Fibroblast of peridontal ligament (primary cell): ENCODE results near the gene CAST.

Experiments used
- DNase-seq: peaks from one replicate; pipeline ENCODE4 v3.0.0-alpha.2; 2010; ENCODE audit errors: extremely low read depth

CAST gene

GRCh38 chr5:96745025-96745424, 82.8 kb downstream of the CAST start:
- no peak for DNase-seq

GRCh38 chr5:96745844-96746531, 83.8 kb downstream of the CAST start:
- DNase-seq: peak; percentile 70

DNA sequence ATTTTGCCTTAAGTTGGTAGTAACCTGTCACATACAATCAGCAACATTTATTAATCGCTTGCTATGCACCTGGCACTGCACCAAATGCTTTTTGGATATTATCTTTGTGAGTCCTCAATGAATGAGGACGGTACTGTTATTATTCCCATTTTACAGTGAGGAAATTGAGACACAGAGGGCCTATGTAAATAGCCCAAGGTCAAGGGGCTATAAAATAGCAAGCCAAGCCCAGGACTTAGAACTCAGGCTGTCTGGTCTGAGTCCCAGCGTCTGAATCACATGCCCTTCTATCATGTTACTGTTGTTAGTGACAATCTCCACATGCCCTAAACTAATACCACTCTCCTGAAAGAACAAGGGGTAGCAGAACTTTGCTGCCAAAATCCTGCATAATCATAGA, 85.5 kb downstream of the CAST start:
- DNase-seq: no peak

GRCh38 chr5:96750110-96750822, 88.1 kb downstream of the CAST start:
- DNase-seq: no peak

DNA sequence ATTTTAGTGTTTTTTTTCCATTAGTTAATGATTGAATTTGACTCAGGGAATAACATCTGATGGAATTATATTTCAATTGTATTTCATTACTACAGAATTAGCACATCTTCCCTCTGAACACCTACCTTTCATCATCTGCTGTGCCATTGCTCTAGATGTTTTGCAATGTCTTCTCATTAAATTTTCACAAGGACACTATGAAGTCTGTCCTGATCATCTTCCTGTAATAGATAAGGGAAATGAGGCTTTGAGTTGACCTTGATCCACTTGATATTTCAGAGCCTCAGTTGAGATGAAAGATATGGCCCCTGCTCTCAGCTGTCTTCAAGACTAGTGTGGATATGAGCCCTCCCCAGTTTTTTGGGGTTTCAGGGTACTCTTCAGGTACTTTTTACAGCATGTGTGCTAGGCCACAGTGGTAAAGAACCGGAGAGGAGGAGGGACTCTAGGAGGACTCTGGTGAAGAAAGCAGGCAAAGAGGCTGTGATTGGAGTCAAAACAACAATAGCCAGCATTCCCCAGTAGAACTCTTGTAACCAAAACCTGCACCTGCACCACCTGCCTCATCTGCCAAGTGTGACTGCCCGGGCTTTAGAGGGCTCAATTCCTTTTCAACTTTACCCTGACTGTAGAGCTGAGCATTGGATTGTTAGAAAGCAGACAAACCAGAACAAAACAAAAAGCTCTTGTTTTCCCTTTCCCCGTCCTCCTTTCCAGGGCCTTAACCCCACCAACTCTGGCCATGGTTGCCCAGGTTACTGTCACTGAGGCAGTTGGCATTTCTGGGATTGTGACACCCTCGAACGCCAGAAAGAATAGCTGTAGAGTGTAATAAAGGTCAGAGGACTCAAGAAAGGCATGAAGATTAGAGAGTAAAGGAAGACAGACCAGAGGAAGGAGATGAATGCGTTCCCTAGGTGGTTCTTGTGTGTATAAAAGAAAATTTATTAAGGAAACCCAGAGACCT, 89.3 kb downstream of the CAST start:
- DNase-seq: no peak

- DNase-seq: peak; percentile 88
These were observed 90.3 kb downstream of the CAST start for GRCh38 chr5:96752341-96753016.

GRCh38 chr5:96753017-96753397, 90.8 kb downstream of the CAST start:
- no peak for DNase-seq

- DNase-seq: no peak
These were observed 91.7 kb downstream of the CAST start for GRCh38 chr5:96753848-96754247.

- no peak for DNase-seq
These were observed 93.7 kb downstream of the CAST start for GRCh38 chr5:96755851-96756250.

- no peak for DNase-seq
These were observed 94.8 kb downstream of the CAST start for GRCh38 chr5:96756985-96757384.

GRCh38 chr5:96758621-96759020, 96.4 kb downstream of the CAST start:
- peak; percentile 41 for DNase-seq

DNA sequence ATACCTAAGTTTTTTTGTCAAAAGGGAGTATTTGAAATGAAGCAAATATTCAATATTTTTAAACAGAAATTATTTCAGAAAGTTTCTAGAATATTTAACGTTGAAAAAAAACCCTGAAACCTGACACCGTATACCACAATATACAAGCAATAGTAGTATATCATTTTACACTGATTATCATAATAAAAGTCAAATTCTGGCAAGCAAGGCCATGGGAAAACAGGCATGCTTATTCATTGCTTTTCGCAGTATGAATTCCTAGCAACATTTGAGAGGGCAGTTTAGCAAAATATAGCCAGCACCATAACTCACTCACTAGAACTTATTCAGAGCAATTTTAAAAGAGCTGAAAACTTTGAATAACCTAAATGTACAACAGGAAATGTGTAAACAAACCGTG, 99.4 kb downstream of the CAST start:
- peak; percentile 59 for DNase-seq

GRCh38 chr5:96763026-96763425, 100.8 kb downstream of the CAST start:
- no peak for DNase-seq

GRCh38 chr5:96765043-96765442, 102.9 kb downstream of the CAST start:
- no peak for DNase-seq

DNA sequence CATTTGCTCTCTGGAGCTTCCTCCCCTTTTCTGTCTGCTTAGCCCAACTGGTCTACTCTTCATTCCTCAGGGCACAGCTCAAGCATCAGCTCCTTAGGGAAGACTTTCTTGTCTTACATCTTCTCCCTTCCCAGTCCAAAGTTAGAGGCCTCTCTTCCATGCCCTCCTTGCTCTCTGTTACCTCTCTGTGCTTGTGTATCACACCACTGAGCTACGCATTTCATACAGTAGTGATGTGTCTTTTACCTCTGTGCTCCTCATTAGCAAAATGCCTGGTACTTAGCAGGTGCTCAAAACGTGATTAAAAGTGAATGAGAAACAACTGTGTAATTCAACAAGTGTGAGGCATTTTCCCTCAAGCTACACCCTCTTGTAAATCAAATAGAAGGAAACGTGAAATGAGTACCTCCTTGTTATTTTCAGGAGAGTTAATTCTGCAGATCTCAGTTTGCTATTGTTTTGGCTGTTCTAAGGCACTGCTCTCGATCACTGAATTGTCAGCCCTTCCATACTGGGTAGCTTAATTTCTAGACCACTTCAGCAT, 106.6 kb downstream of the CAST start:
- DNase-seq: no peak

DNA sequence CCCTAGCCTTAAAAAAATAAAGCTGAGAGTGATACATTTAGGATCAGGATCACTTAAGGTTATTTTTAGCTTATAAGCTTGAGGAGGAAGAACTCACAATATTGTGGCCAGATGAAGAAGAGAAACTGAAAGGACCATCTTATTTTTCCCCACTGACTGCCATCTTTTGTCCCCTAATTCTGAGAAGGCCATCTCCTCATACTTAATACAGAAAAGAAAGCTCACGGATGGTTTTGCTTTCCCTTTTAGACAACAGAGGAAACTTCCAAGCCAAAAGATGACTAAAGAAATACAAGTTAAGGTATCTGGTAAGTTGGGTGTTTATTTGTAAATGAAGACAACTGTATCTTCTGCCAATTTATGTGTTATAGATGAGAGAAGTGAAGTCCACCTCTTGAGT, 109.2 kb downstream of the CAST start:
- DNase-seq: no peak

- no peak for DNase-seq
These were observed 109.9 kb downstream of the CAST start for GRCh38 chr5:96772111-96772510.

DNA sequence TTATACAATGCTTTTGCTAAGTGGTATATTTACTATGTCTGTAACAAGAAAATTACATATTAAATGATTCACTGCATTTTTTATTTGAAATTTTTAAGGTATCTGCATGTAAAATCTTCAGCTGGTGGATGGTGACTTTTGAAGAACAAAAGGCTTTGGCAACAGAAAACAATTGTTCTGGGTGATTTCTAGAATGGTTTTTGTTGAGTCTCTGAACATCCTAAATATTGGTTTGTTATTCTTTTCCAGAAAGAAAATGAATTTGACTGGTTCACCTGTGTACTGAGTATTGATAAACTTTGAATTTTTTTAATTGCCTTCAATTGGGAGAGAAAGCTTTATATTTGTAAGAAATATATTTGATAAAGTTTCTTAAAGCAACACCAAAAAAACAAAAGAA, 110.4 kb downstream of the CAST start:
- no peak for DNase-seq

- no peak for DNase-seq
These were observed 112.9 kb downstream of the CAST start for GRCh38 chr5:96775050-96775449.

DNA sequence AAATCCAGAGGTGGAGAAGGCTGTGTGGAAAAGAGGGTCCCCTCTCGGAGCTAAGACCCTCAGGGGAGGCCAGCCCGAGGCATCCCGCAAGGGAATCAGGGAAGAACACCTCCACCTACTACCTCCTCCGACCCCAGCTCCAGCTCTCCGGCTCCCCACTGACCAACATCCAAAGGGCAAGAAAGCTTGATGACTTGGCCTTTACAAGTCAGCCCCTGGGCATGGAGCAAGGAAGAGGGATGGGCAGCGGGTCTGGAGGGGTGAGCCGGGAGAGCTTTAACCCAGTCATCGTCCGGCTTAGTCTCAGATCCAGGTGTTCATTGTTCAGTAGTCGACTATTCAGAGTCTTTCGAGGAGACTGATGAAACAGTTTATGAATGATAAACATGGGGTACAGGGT, 113.5 kb downstream of the CAST start:
- no peak for DNase-seq

DNA sequence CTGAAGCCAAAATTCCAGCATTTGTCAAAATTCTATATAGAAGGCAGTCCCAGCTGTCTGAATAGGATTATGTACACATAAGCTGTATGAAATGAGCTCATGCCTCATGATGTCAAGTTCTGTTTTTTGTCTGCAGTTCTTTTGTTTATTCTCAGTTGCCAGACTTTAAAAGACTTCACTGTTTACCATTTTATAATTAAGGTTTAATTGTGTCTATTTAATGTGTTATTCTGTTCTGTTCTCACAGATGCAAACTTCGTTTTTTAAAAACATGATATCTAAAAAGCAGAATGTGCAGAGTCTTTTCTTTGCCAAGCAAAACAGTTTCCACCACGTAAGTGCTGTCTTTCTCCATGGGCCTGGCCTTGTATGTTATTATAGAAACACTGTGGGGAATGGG, 114.4 kb downstream of the CAST start:
- no peak for DNase-seq

DNA sequence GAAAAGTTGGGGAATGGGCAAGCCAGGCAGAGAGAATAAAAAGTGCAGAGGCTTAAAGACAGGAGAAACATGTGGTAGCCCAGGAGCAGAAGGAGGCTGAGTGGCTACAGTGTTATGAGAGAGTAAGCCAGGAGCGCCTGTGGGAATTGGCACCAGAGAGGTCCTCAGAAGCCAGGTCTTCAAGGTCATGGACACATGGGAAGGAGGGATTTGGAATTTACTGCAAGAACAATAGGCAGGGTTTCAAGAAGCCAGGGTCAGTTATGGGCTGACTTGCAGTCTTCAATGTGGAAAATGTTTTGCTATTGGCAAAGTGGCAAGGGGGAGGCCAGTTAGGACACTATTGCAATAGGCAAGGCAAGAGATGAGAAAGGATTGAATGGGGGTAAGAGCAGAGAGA, 116.2 kb downstream of the CAST start:
- DNase-seq: no peak
